C4-2B (cell line): ENCODE results near the gene FBXO27.

ENCODE experiments used
- CTCF ChIP-seq: fragments of 450-650 bp; conservative IDR thresholded peaks from 2 replicates; pipeline ENCODE4 v1.5.1; 2017; ENCODE audit warnings: mild to moderate bottlenecking
- ZFX ChIP-seq: fragments of 450-650 bp; IDR thresholded peaks from 2 replicates; pipeline ENCODE4 v1.6.1; 2017

- no peak for TF ChIP-seq CTCF
- no peak for TF ChIP-seq ZFX
Measured at GRCh38 chr19:39045506-39045905, 13.2 kb upstream of the FBXO27 start.
